HG03159 (cell line): ENCODE measurements around the gene PHF19.

Experiments used
- ATAC-seq: cut with Tn5 transposase; IDR thresholded peaks from one replicate; pipeline ENCODE4 v1.9.1; 2021; ENCODE audit warnings: mild to moderate bottlenecking, moderate library complexity; ENCODE audit not compliant: unreplicated experiment

Gene PHF19

DNA sequence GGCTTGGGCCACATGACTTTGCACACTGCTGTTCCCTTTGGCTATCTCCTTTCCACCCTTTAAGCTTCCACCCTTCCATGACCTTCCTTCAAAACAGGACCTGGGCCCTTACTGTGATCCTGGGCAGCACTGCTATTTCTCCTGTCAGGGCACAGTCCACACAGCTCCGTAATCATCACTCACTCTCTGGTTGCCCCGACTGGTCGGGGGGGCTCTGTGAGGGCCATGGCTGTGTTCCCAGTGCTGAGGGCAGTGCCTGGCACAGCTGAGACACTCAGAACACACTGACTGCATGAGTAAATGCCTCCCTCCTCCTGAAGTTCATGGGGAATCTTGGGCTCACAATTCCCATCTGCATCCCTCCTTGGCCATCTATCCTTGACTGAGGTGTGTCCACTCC, 37.4 kb upstream of the PHF19 start:
- ATAC-seq: no peak

DNA sequence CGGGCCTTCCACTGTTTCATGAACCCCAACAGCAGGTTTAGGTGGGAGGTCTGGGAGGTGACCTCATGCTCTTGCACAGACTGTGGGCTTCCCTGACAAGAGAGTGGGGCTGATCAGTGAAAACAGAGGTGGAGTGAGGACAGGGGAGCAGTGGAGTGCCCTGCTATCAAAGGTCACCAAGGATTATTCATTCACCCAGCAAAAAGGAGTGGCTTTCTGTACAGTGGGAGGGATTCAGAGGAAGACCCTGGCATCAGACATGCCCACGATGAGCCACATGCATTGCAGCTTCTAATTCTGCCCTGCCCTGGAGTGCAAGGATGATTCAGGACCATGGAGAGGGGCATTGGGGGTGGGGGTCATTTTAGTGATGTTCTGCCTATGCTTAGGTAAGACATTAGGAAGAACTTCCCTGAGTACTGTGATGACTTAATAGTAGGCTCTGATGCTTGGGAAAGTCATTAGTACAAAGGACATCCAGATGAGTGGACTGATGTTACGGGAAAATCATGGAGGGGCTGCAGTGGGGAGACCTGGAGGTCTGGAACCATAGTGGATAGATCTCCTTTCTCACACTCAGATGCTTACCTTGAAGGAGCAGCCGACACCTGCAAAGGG, 36.8 kb upstream of the PHF19 start:
- ATAC-seq: no peak

DNA sequence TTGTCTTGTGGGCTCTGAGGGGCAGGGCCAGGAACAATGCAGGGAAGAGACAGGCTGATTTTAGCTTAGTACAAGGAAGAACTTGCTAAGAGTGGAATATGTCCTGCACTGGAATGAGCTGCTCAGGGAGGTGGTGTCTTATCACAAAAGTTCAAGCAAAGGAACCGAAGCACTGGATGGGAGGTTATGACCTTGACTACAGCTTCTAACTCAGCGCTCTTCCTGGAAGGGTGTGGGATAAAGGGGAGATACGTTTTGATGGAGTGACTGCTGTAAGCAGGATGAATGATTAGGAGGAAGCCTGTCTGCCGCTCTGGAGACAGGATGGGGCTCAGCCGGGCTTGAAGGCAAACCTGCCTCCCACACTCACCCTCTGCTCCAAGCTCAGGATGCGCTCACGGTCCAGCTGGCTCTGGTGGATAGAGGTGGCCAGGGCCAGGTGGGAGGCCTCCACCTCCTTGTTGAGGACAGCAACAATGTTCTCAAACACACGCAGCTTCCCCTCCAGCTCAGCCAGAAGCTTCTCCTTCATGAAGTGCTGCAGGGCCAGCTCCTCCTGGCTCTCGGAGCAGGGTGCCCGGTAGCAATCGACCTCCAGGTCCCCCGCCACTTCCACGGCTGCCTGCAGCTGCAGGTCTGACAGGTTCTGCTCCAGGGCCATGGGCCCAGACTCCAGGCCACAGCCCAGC, 36.1 kb upstream of the PHF19 start:
- ATAC-seq: no peak

DNA sequence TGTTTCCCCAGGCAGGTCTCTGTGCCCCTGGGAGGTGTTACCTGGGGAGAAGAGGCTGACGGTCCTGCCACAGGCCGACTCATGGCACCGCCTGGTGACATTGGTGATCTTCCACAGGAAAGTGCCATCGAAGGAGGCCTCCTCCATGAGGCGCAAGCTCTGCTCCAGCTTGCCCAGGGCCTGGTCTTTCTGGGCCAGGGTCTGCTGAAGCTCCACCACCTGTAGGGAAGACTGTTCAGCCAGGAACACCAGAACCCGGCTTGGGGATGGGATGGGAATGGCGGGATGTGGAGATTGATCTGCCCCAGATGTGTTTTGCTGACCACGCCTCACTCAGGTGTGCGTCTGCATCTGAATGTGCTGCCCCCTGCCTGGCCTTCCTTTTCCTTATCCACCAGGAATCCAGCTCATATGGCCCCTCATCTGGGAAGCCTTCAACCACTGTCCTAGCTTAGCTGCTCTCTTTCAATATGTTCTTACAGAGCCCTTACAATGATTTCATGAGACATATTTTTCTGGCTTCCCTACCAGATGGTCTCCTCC, 34.4 kb upstream of the PHF19 start:
- no peak for ATAC-seq

DNA sequence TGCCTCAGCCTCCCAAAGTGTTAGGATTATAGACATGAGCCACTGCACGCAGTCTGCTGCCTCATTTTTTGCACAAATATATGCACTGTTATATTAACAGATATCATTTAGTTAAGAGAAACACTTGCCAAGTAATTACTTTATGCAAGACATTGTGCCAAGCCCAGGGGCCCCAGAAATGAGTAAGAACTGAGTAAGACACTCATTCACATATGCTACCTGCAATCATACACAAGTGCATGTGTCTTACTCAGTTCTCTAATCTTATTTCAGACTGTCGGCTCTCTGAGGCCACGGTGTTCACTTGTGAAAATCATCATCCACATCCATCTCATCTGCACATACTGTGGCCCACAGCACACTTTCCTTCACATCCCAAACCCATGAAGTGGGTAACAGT, 33.7 kb upstream of the PHF19 start:
- no peak for ATAC-seq

DNA sequence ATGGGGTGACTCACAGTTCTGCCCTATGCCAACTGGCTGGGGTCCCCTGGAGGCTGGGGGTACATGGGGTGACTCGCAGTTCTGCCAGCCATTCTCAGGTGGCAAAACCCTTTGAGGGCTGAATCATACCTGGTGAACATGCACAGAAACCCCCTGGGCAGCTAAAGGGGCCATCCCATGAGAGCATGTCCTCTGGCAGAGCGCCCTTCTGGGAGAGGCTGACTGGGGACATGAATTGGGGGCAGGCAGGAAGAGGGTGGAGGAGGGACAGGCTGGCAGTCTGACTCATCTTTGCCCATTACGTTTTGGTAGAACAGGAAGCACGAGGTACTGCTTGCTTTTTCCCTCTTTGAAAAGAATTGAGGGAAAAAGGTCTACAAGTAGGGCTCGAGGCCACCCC, 32.9 kb upstream of the PHF19 start:
- ATAC-seq: no peak

DNA sequence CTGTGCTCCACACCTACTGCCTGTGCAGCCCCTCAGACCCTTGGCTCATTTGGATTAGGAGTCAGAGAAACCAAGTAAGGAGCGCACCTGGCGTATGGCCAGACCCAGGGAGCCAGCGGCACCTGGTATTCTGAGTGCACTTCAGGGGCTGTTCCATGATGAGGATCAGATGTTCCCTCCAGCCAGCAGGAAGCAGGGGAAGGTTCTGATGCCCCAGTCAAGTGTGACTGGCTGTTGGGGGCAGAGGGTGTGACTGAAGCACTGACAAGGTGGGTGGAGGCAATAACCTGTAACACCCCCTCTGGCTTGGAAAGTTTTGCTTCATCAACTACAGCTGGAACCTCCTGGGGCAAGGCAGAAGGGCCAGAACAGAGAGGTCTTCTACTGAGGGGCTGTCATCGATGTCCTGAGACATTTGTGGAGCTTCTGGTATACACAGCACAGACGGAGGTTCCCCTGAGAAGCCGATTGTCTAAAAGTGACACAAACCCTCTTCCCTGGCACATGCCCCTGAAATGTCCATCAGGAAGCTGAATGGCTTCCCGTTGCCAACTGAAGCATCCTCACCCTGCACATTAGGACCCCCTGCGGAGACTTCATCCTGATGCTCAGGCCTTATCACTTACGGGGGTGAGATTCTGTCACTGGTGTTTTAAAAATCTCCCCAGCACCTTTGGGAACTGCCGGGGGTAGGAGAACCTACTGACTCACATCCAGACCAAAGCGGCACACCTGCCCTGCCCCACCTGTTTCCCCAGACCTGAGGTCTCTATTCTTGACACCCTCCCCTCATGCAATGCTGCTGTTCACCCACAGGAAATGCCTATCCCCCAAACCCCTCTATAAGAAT, 28.6 kb upstream of the PHF19 start:
- no peak for ATAC-seq

DNA sequence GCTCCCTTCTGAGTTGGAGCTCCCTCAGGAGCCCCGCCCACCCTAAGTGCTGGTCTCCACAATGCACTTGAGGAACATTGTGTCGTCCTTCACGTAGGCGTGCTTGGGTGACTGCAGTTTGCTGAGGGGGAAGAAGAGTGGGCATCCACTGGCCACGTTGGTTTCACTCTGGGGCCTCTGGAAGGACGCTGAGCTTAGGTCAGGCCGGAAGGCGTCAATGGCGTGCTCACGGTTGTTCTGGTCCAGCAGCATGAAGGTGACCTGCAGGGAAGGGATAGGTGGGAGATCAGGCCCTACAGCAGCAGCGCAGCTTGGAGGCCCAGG, 28.0 kb upstream of the PHF19 start:
- ATAC-seq: no peak

DNA sequence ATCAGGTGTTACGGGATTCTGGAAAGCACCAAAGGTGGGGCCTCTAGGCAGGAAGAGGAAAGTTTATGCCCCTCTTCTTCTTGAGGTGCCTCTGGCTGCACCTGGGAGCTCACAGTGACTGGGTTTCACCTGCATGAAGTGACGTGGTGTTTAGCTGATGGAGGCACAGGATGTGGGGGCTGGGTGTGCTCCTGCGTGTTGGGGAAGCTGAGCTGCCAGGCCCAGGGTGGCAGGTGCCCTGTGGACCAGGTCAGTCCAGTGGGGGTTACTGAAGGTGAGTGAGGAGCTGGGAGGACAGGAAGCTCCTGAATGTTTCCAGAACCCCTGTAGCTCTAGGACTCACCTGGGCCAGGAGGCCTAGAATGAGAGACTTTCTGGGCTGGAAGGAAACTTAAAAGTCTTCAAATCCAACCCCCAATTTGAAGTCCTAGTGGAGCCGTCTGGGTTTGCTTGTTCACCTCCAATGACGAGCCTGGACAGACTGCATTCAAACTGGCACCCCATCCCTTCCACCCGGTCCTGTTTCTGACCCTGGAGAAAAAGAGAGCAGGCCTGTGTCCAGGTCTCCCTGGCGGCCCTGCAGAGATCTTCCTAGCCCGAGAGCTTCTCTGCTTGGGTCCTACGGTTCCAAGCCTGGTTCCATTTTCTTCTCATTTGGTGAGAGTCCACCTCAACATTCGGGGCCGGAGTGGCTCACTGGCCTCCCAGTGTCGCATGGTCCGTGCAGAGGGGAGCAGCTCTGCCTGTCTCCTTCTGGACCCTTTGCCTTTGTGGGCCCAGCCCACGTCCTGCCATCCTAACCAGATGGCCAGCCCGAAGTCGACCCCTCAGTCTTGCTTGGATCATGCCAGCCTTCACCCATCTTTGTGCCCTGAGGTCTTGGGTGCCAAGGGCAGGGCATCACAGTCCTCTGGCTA, 27.3 kb upstream of the PHF19 start:
- no peak for ATAC-seq

DNA sequence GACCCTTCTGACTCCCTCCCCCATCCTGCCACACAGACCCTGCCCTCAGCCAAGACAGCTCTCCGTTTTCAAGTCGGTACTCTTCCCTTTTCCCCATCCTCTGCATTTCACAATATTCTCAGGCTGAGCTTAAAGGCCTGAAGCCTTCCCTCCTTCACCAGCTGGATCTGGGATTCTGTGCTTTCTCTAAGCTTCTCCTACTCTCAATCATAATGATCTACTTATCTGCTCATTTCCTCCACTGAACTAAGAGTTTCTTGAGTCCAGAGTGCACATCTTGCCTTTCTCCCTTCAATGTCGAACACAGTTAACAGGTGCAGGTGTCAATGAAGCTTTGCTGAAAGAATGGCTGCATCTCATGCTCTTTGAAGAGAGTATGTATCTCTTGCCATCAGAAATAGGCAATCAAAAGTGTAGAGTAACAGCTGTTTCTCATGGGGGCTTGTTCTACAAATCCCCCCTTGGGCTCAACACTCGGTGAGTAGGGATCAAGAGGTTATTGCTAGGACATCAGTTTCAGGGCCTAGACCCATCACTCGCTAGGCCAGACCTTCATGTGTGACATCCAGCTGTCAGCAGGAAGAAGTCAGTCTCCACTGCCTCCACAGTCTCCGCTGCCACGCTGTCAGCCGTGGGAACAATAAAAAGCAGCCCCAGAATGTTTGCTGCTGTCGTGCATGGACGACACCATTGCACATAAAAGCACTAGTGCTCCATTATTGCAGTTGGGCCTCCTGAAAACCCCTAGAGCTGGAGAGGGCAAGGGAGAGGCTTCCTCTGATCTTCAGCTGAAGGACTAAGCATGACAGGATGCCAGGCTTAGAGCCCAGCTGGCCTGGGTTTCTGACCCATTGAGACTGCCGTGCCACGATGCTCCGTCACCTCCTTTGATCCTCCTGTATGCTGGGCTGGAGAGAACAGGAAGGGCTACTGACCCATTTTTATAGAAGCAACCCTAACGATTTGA, 25.9 kb upstream of the PHF19 start:
- no peak for ATAC-seq

DNA sequence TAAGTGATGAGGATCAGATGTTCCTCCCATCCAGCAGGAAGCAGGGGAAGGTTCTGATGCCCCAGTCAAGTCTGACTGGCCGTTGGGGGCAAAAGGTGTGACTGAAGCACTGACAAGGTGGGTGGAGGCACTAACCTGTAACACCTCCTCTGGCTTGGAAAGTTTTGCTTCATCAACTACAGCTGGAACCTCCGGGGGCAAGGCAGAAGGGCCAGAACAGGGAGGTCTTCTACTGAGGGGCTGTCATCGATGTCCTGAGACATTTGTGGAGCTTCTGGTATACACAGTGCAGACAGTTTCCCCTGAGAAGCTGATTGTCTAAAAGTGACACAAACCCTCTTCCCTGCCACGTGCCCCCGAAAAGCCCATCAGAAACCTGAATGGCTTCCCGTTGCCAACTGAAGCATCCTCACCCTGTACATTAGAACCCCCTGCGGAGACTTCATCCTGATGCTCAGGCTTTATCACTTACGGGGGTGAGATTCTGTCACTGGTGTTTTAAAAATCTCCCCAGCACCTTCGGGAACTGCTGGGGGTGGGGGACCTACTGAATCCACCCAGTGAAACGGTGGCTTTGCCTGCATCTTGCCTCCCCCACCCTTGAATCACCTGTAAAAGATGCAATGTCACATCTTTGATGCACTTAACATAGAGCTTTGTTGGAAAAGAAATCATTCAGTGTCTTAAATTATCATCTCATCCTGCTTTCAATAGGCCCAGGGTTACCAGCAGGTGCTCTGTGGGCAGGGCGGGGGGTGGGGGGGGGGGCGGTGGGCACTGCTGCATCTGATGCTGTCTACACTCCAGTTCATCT, 25.0 kb upstream of the PHF19 start:
- no peak for ATAC-seq

DNA sequence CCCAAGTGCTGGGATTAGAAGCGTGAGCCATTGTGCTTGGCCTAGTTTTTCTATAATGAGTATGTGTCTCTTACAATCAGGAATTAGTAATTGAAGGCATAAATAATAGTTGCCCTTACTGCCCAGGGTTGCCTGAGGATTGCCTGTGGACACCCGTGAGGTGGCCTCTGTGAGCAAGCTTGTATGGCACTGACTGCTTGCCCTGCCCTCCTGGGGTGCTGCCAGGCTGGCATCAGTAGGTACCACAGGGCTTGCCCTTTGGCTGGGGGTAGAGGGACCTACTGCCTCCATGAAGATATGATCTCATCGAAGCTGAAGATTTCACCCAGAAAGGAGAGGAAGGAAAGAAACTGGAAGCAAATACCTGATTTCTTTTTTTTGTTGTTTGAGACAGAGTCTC, 23.8 kb upstream of the PHF19 start:
- no peak for ATAC-seq

DNA sequence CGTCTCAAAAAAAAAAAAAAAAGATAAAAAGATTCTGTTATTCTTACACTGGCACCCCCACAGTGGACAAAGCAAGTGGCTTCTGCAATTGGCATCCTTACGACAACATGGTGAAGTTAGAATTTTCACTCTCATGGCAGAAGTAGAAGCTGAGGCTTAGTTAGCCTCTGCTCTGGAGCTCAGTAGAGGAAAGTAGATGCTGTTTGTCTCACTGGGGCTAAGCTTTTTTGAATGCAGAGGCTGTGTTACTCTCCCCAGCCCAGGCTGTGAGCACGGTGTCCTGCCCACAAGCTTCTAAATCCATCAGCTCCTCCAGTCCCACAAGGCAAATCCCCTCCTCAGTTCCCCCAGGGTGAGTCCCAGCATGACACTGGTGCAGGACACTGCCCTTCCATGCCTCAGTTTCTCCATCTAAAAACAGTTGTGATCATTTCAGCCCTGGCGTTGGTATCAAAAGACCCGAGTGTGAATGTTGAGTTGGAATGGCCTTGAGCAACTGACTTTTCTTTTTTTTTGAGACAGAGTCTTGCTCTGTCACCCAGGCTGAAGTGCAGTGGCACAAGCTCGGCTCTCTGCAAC, 22.6 kb upstream of the PHF19 start:
- ATAC-seq: no peak

DNA sequence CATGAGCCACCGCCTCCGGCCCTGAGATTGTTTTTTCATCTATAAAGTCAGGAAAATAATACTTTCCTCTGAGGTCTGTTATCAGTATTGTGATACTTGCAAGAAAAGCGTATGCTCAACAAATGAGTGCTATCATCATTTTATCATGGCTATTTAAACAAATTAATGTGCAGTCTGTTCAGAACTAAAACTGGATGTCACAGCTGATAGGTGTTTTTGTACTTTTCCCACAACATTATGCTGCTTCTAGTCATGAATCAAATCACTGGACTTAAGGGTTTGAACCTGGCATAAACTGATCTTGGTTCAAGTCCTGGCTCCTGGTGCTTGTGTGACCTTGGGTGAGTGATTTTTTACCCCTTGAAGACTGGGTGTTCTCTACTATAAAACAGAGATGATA, 21.4 kb upstream of the PHF19 start:
- no peak for ATAC-seq

DNA sequence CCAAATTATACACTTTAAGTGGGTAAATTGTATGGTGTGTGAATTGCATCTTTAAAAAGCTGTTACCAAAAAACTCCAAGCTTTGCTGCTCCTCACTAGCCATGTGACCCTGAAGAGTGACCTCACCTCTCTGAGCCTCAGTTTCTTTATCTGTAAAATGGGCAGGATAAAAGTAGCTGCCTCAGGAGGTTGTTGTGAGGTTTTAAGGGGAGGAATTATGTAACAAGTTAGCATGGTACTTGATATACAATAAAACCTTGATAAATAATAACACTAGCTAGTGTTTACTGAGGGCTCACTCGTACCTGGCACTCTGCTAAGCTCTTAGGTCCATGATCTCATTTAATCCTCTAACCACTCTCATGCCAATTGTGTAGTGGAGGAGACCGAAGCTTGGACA, 19.0 kb upstream of the PHF19 start:
- no peak for ATAC-seq

DNA sequence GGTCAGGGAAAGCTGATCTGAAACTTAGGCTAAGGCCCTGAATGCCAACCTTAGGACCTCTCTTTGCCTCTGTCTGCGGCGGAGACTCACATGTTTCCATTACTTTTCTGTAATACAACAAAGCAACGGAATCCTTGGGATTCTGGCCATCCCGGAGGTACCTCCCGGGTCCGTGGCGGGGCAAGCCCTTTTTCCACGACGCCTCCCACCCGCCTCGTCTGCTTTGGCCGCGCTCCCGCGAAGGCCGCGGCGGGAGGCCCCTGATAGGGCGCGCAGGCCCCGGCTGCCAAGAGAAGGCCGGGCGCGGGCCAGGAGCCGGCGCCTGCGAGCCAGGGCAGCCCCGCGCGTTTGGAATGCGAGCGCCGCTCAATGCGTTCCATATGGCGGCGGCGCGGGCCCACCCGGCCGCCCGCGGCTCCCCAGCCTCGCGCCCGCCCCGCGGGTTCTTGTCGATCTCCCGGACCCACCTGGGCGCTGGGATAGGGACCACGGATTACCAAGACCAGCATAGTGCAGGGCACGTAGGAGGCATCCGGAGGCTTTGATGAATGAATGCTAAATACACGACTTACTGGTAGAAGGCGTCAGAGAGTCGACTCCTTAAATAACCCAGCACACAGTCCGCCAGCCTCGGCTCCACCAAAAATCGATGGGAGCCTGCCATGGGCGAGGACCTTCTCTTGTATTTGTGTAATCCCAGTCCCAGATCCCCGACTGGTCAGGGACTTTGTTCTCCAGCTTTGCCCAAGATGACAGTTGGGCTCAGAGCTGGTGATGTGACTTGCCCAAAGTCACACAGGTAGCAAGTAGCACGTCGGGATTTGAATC, 17.5 kb upstream of the PHF19 start:
- ATAC-seq: no peak

DNA sequence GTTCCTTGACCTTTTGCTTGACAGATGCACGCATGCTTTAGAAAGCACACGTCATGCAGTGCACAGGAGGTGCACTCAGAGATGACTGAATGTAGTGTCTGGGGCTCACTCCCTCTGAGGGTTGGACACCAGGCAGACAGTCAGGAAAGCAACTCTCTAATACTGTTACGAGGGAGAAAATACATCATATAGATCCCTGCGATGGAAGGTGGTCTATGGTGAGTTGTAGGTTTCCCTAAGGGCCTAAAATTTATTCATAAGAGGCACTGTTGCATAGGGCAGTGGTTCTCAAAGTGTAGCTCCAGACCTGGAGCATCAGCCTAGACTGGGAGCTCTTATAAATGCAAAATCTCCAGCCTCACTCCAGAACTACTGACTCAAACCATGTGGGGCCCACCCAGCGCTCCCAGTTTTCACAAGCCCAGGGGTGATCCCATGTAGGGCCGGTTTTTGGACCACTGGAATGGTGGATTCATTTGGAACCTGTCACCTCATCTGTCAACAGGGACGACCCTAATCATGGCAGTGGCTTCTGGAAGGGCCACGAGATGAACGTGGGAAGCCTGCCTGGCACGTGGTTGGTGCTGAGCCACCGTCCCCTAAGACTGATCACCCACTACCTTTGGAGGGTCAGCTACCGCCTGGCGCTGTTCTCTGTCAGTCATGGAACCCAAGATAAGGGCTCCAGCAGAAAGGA, 16.8 kb upstream of the PHF19 start:
- no peak for ATAC-seq
